NT2/D1 (cell line): ENCODE measurements around the gene RGS14.

Experiments used
- SUZ12 ChIP-seq: IDR thresholded peaks from 2 replicates; pipeline ENCODE4 v1.6.1; 2011; ENCODE audit not compliant: insufficient read length, insufficient read depth; ENCODE audit errors: extremely low read depth
- YY1 ChIP-seq: IDR thresholded peaks from 2 replicates; pipeline ENCODE4 v1.6.1; 2011; ENCODE audit not compliant: insufficient read length, insufficient read depth
- ZNF274 ChIP-seq: IDR thresholded peaks from 2 replicates; pipeline ENCODE4 v1.6.1; 2011; ENCODE audit warnings: mild to moderate bottlenecking, low read depth, low read length

GRCh38 chr5:177309351-177310191 is 48.2 kb upstream of the RGS14 start:
- TF ChIP-seq SUZ12 (no peak), YY1 (no peak), ZNF274 (no peak)
